HG03045 (cell line): Measurements from ENCODE around the gene GRIK5.
"Not testable (repeated sequence)": the region's sequence is repeated elsewhere in the genome, so short reads cannot be mapped to it uniquely, and the experiment has no call there.

Experiments used
- ATAC-seq: cut with Tn5 transposase; IDR thresholded peaks from one replicate; pipeline ENCODE4 v1.9.1; 2021; ENCODE audit warnings: mild to moderate bottlenecking, moderate library complexity; ENCODE audit not compliant: unreplicated experiment

GRIK5 gene

GRCh38 chr19:42018503-42019193 lies 51.4 kb downstream of the GRIK5 start:
- no peak for ATAC-seq

- no peak for ATAC-seq
Observed at GRCh38 chr19:42017040-42017439, 53.0 kb downstream of the GRIK5 start.

- not testable (repeated sequence) for ATAC-seq
Observed at GRCh38 chr19:42012747-42013146, 57.3 kb downstream of the GRIK5 start.

DNA sequence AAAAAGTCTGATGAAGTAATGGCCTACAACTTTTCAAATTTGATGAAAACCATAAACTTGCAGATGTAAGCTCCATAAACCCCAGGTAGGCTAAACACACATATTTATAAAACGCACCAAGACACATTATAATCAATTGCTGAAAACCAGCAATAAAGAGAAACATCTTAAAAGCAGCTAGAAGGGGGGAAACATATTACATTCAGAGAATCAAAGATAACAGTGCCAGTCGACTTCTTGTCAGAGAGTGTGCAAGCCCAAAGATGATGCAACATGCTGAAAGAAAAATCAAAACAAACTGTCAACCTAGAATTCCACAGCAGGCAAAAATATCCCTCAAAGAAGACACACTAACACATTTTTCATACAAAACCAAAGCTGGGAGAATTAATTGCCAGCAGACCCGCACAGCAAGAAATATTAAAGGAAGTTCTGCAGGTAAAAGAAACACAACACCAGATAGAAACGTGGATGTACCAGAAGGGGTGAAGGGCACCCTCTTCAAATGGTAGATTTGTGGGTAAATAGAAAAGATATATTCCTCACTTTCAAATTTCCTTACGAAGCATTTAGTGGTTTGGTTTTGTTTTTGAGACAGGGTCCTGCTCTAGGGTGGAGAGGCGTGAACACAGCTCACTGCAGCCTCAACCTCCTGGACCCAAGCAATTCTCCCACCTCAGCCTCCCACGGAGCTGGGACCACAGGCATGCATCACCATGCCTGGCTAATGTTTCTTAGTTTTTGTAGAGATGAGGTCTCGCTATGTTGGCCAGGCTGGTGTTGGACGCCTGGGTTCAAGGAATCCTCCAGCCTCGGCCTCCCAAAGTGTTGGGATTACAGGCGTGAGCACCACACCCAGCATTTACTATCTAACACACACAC lies 59.5 kb downstream of the GRIK5 start:
- no peak for ATAC-seq

- no peak for ATAC-seq
Observed at GRCh38 chr19:42006569-42006968, 63.4 kb downstream of the GRIK5 start.

- ATAC-seq, result no peak
Observed at GRCh38 chr19:42005504-42005903, 64.5 kb downstream of the GRIK5 start.

GRCh38 chr19:42003506-42004294 lies 66.3 kb downstream of the GRIK5 start:
- ATAC-seq, result no peak

- ATAC-seq, result no peak
Observed at GRCh38 chr19:41999878-42000208, 70.2 kb downstream of the GRIK5 start.

GRCh38 chr19:41999071-41999877 lies 70.7 kb downstream of the GRIK5 start:
- no peak for ATAC-seq

- ATAC-seq, result no peak
Observed at GRCh38 chr19:41998246-41999020, 71.6 kb downstream of the GRIK5 start.

DNA sequence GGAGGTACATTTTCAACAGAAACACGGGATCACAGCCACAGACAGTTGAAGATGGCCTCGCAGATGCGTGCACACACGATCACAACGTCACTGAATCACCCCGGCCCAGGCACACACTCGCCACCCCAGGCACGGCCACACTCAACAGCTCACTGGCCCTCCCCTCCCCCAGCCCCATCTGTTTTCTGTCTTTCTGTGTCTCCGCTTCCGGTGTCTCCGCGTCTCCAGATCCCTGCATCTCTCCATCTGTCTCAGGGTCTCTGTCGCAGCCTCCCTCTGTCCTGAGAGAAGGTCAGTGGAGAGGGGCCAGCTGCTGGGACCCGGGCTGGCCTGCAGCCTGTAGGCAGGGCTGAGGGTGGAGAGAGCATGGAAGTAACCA lies 72.2 kb downstream of the GRIK5 start:
- no peak for ATAC-seq

DNA sequence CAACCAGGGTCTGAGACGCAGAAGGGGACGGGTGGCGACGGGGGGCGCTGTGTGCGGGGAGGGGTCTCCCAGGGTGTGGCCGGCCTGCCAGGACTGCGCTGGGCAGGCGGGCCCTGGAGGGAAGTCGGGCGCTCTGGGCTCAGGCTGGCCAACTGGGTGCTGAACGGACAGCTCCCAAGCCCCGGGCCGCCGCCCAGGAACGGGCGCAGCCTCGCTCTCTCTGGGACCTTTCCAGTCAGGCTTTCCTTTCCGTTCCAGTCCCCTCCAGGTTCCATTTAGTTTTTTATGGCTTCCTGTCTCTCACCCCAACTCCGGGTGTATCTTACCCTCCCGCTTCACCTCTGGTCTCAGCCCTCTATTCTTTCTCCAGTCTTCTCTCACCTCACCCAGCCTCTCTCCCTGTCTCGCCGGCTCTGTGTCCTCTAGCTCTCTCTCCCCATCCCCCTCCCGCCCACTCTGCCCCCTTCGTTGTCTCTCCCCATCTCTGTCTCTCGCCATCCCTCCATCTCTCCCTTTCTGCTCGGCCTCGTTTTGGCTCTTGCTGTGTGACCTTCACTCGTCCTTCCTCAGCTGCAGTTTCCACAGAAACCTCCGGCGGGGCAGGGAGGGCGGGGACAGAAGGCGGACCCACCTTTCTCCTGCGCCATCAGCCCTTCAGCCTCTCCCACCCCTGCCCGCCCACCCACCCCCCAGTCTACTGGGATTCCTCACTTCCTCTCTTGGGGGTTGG lies 72.7 kb downstream of the GRIK5 start:
- no peak for ATAC-seq

DNA sequence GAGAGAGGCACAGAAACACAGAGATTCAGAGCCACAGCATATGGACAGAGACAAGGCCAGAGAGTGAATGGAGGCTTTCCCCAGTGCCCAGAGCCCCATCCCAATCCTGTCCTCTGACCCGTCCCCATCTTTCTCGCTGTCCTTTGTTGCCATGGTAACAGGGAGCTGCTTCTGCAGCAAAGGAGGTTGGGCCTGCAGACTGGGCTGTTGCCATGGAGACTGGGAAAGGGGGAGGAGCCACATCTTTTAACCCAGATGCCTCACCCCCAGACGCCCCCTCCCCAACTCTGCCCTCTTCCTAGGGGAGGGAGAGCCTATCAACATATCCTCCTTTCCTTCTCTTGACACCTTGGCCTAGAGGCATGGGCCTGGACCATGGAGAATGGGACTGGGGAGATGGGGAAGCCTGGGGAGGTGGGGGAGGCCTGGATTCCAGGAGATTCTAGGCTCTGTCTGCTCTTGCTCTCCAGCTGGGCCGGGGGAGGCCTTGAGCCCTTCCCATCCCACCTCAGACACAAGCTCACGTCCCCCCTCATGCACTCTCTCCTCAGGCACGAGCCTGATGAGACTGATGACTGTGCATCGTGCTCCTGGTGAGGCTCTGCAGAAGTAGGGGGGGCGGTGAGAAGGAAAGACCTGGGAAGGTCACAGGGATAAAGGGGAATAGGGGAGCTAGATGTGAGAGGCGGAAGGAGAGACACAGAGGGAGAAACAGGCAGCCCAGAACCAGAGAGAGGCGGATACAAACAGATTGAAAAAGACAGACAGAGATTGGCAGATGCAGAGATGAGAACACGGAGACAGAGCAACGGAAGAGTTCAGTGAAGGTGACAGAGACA lies 73.8 kb downstream of the GRIK5 start:
- ATAC-seq, result no peak

- no peak for ATAC-seq
Observed at GRCh38 chr19:41994994-41995958, 74.7 kb downstream of the GRIK5 start.

DNA sequence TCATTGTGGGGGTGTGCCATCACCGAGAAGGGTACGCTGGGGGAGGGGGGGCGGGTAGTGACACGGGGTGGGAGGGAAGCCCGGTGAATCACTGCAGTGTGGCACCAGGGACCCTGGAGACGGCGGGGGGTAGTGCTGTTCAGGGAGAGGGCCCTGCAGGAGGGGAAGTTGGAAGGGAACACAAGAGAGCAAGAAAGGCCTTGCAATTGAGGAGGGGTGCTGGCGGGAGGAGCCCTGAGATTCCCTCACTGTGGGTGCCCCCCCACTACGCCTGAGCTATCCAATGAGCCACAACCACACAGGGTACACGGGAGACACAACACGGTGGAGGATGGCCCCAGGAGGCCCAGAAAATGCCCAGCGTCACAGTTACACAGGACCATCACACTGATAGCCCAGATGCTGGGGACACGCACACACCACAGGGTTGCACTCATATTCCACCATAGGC lies 75.5 kb downstream of the GRIK5 start:
- no peak for ATAC-seq

GRCh38 chr19:41993612-41994483 lies 76.2 kb downstream of the GRIK5 start, which contains the start of gene ATP1A3:
ATP1A3 (minus strand) TSS chr19:41994230; CDS start chr19:41994076, 154 bp downstream.
- no peak for ATAC-seq
